ENCODE measurements around the gene TAS1R2. TPM values are rescaled to one million over a fixed set of nuclear protein-coding genes. Genes with fewer than 3 reads are reported as not detected.

Gene TAS1R2
- total RNA-seq, 1 donor from 2014 or later, result not detected

- H3K27me3 ChIP-seq (ENCODE audit: insufficient read depth, low read length), result no peaks in the 10 kb centered on the region
- H3K4me1 ChIP-seq (ENCODE audit: insufficient read depth, low read length), result peaks cover 9% of the 10 kb centered on the region
- no peaks in the 10 kb centered on the region for H3K36me3 ChIP-seq (ENCODE audit: insufficient read depth, low read length)
- no peak overlapping the region for H3K27ac ChIP-seq (ENCODE audit: low read depth, low read length)
- no peaks in the 10 kb centered on the region for H3K79me2 ChIP-seq (ENCODE audit: insufficient read depth, low read length)
- H3K4me1 Mint-ChIP-seq (ENCODE audit: low read depth, unreplicated experiment), result peaks cover 11% of the 10 kb centered on the region
- H3K4me3 ChIP-seq (ENCODE audit: insufficient read depth, low read depth, low read length), result no peak overlapping the region
- no peak overlapping the region for H2AFZ ChIP-seq (ENCODE audit: low read depth, low read length)
- no peak overlapping the region for H3K4me2 ChIP-seq (ENCODE audit: low read length)
- no peak overlapping the region for H3K9ac ChIP-seq (ENCODE audit: low read length)
- H3K27me3 Mint-ChIP-seq (ENCODE audit: low read depth, unreplicated experiment), result peaks cover 9% of the 10 kb centered on the region
- H3K27ac Mint-ChIP-seq (ENCODE audit: unreplicated experiment), result no peak overlapping the region
- TF ChIP-seq EZH2 (IDR thresholded peaks at IDR 0.05; ENCODE audit: insufficient read depth, low read length) (no peak), CTCF (IDR thresholded peaks at IDR 0.05; ENCODE audit: insufficient read depth, low read depth, low read length) (no peak)
- H3K9me3 ChIP-seq (ENCODE audit: insufficient read depth, low read depth, low read length), result no peaks in the 10 kb centered on the region
- peaks cover 21% of the 10 kb centered on the region for H3K36me3 Mint-ChIP-seq (ENCODE audit: low read depth, unreplicated experiment)
- H3K4me3 Mint-ChIP-seq (ENCODE audit: unreplicated experiment), result no peak overlapping the region
- H4K20me1 ChIP-seq (ENCODE audit: insufficient read depth, low read length), result peaks cover 3% of the 10 kb centered on the region
- FAIRE-seq, result no peak
- DNase-seq (ENCODE audit: low read depth), result no peak
- H3K9me3 Mint-ChIP-seq (ENCODE audit: unreplicated experiment), result peaks cover 2% of the 10 kb centered on the region
Measured at GRCh38 chr1:18881642-18882431, 22.4 kb upstream of the TAS1R2 start.

- Mint-ChIP-seq H3K27ac (ENCODE audit: unreplicated experiment) (no peak overlapping the region), H3K27me3 (ENCODE audit: low read depth, unreplicated experiment) (peaks cover 9% of the 10 kb centered on the region), H3K4me3 (ENCODE audit: unreplicated experiment) (no peak overlapping the region), H3K4me1 (ENCODE audit: low read depth, unreplicated experiment) (peaks cover 10% of the 10 kb centered on the region), H3K36me3 (ENCODE audit: low read depth, unreplicated experiment) (peaks cover 21% of the 10 kb centered on the region), H3K9me3 (ENCODE audit: unreplicated experiment) (peaks cover 2% of the 10 kb centered on the region)
- Histone ChIP-seq H3K79me2 (ENCODE audit: insufficient read depth, low read length) (no peaks in the 10 kb centered on the region), H3K4me3 (ENCODE audit: insufficient read depth, low read depth, low read length) (no peak overlapping the region), H4K20me1 (ENCODE audit: insufficient read depth, low read length) (peaks cover 3% of the 10 kb centered on the region), H3K4me1 (ENCODE audit: insufficient read depth, low read length) (peaks cover 8% of the 10 kb centered on the region), H3K27me3 (ENCODE audit: insufficient read depth, low read length) (no peaks in the 10 kb centered on the region), H2AFZ (ENCODE audit: low read depth, low read length) (no peak overlapping the region), H3K36me3 (ENCODE audit: insufficient read depth, low read length) (no peaks in the 10 kb centered on the region), H3K9ac (ENCODE audit: low read length) (no peak overlapping the region), H3K9me3 (ENCODE audit: insufficient read depth, low read depth, low read length) (no peaks in the 10 kb centered on the region), H3K27ac (ENCODE audit: low read depth, low read length) (no peak overlapping the region), H3K4me2 (ENCODE audit: low read length) (no peak overlapping the region)
- FAIRE-seq (no peak), DNase-seq (ENCODE audit: low read depth) (no peak)
- TF ChIP-seq CTCF (IDR thresholded peaks at IDR 0.05; ENCODE audit: insufficient read depth, low read depth, low read length) (no peak), EZH2 (IDR thresholded peaks at IDR 0.05; ENCODE audit: insufficient read depth, low read length) (no peak)
Measured at GRCh38 chr1:18881164-18881563, 21.7 kb upstream of the TAS1R2 start.

- H3K27ac Mint-ChIP-seq (ENCODE audit: unreplicated experiment), result no peak overlapping the region
- H3K9me3 ChIP-seq (ENCODE audit: insufficient read depth, low read depth, low read length), result no peaks in the 10 kb centered on the region
- H3K4me1 Mint-ChIP-seq (ENCODE audit: low read depth, unreplicated experiment), result peaks cover 4% of the 10 kb centered on the region
- H3K36me3 Mint-ChIP-seq (ENCODE audit: low read depth, unreplicated experiment), result peaks cover 19% of the 10 kb centered on the region
- H2AFZ ChIP-seq (ENCODE audit: low read depth, low read length), result no peak overlapping the region
- no peak overlapping the region for H3K9ac ChIP-seq (ENCODE audit: low read length)
- peaks cover 3% of the 10 kb centered on the region for H4K20me1 ChIP-seq (ENCODE audit: insufficient read depth, low read length)
- H3K4me3 ChIP-seq (ENCODE audit: insufficient read depth, low read depth, low read length), result no peak overlapping the region
- H3K27ac ChIP-seq (ENCODE audit: low read depth, low read length), result no peak overlapping the region
- TF ChIP-seq CTCF (IDR thresholded peaks at IDR 0.05; ENCODE audit: insufficient read depth, low read depth, low read length), result no peak
- H3K36me3 ChIP-seq (ENCODE audit: insufficient read depth, low read length), result no peaks in the 10 kb centered on the region
- H3K4me3 Mint-ChIP-seq (ENCODE audit: unreplicated experiment), result no peak overlapping the region
- H3K4me1 ChIP-seq (ENCODE audit: insufficient read depth, low read length), result peaks cover 4% of the 10 kb centered on the region
- FAIRE-seq, result no peak
- no peak overlapping the region for H3K4me2 ChIP-seq (ENCODE audit: low read length)
- no peaks in the 10 kb centered on the region for H3K27me3 ChIP-seq (ENCODE audit: insufficient read depth, low read length)
- H3K27me3 Mint-ChIP-seq (ENCODE audit: low read depth, unreplicated experiment), result peaks cover 9% of the 10 kb centered on the region
- no peaks in the 10 kb centered on the region for H3K79me2 ChIP-seq (ENCODE audit: insufficient read depth, low read length)
- DNase-seq (ENCODE audit: low read depth), result no peak
- H3K9me3 Mint-ChIP-seq (ENCODE audit: unreplicated experiment), result peaks cover 2% of the 10 kb centered on the region
Measured at GRCh38 chr1:18880585-18880984, 21.1 kb upstream of the TAS1R2 start.
